ENCODE data around the gene TXNDC17.
"Not testable (repeated sequence)": the region's sequence is repeated elsewhere in the genome, so short reads cannot be mapped to it uniquely, and the experiment has no call there.

DNA sequence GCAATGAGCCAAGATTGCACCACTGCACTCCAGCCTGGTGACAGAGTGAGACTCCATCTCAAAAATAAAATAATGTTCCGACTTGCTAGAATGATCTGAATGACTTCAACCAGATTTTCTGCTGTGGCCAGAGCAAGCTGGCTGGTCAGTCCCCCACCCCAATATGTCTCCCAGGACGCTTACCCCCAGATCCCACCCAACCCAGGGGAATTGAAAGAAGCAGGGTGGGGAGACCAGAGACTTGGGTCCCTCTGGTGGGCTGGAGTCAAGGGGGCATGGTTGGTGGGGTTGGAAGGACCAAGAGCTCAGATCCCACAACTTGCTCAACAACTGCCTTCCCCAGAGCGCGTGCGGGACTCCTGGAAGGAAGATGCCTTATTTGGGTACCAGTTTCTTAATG, 17.6 kb downstream of the TXNDC17 start:
- TF ChIP-seq ELF4 (IDR thresholded peaks at IDR 0.05); BHLHE40 (IDR thresholded peaks at IDR 0.05; ENCODE audit: borderline replicate concordance); ZNF384 (IDR thresholded peaks at IDR 0.05); FOXM1 (IDR thresholded peaks at IDR 0.05; ENCODE audit: borderline replicate concordance); LEF1 (IDR thresholded peaks at IDR 0.05; ENCODE audit: borderline replicate concordance); SUZ12 (IDR thresholded peaks at IDR 0.05); TARDBP (IDR thresholded peaks at IDR 0.05); FOXK2 (IDR thresholded peaks at IDR 0.05); SP1 (IDR thresholded peaks at IDR 0.05); L3MBTL2 (conservative IDR thresholded peaks at IDR 0.05): not testable (repeated sequence)
- TF ChIP-seq, protein P1, sequence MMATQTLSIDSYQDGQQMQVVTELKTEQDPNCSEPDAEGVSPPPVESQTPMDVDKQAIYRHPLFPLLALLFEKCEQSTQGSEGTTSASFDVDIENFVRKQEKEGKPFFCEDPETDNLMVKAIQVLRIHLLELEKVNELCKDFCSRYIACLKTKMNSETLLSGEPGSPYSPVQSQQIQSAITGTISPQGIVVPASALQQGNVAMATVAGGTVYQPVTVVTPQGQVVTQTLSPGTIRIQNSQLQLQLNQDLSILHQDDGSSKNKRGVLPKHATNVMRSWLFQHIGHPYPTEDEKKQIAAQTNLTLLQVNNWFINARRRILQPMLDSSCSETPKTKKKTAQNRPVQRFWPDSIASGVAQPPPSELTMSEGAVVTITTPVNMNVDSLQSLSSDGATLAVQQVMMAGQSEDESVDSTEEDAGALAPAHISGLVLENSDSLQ (IDR thresholded peaks at IDR 0.05), result not testable (repeated sequence)
